Ishikawa (cell line): Measurements from ENCODE around the gene SAYSD1.

Experiments used
- CEBPB ChIP-seq: IDR thresholded peaks from 2 replicates; pipeline ENCODE4 v1.6.1; 2012
- EGR1 ChIP-seq: IDR thresholded peaks from 2 replicates; pipeline ENCODE4 v1.6.1; 2012
- EP300 ChIP-seq: IDR thresholded peaks from 2 replicates; pipeline ENCODE4 v1.6.1; 2012; ENCODE audit warnings: borderline replicate concordance
- FOXM1 ChIP-seq: IDR thresholded peaks from 2 replicates; pipeline ENCODE4 v1.6.1; 2012; ENCODE audit warnings: low read depth, borderline replicate concordance
- MAX ChIP-seq: IDR thresholded peaks from 2 replicates; pipeline ENCODE4 v1.6.1; 2012
- RAD21 ChIP-seq: IDR thresholded peaks from 2 replicates; pipeline ENCODE4 v1.6.1; 2012; ENCODE audit warnings: low read depth
- REST ChIP-seq: IDR thresholded peaks from 2 replicates; pipeline ENCODE4 v1.6.1; 2012; ENCODE audit warnings: low read depth, mild to moderate bottlenecking
- TAF1 ChIP-seq: IDR thresholded peaks from 2 replicates; pipeline ENCODE4 v1.6.1; 2012; ENCODE audit warnings: low read depth, mild to moderate bottlenecking
- TEAD4 ChIP-seq: IDR thresholded peaks from 2 replicates; pipeline ENCODE4 v1.6.1; 2012
- TF ChIP-seq, protein P1 (sequence below): IDR thresholded peaks from 2 replicates; pipeline ENCODE4 v1.6.1; 2012

GRCh38 chr6:39079197-39080125, 35.5 kb downstream of the SAYSD1 start:
- TF ChIP-seq CEBPB (no peak), RAD21 (no peak), EP300 (no peak), EGR1 (no peak), MAX (no peak), REST (no peak), TEAD4 (no peak), TAF1 (no peak), FOXM1 (no peak)
- TF ChIP-seq, protein P1, sequence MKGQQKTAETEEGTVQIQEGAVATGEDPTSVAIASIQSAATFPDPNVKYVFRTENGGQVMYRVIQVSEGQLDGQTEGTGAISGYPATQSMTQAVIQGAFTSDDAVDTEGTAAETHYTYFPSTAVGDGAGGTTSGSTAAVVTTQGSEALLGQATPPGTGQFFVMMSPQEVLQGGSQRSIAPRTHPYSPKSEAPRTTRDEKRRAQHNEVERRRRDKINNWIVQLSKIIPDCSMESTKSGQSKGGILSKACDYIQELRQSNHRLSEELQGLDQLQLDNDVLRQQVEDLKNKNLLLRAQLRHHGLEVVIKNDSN, result no peak
